Upper lobe of left lung (tissue), 6 donors: ENCODE results near the gene ADAMTS2. TPM values are rescaled to one million over a fixed set of nuclear protein-coding genes. Genes with fewer than 3 reads are reported as not detected.
A peak's percentile ranks its signal among the peaks of the same experiment; 100 is the strongest.

Experiments used
- ATAC-seq, 2 donors: fragments of 200-7000 bp; cut with Tn5 transposase; one replicate each; pipeline ENCODE4 v1.9.1; 2022; ENCODE audit warnings: mild to moderate bottlenecking in 2 of 2, moderate library complexity in 2 of 2; ENCODE audit not compliant: low FRiP score in 2 of 2
- DNase-seq, 2 donors: peaks; one replicate each; pipeline ENCODE4 v3.0.0-alpha.2; 2019 to 2020
- H3K27ac ChIP-seq, 4 donors: fragments of 200-600 bp; sonication (generic); one replicate each; pipeline ENCODE4 v1.5.1; 2016 to 2019
- H3K27me3 ChIP-seq, 4 donors: fragments of 200-600 bp; sonication (generic); one replicate each; pipeline ENCODE4 v1.5.1; 2017 to 2019
- H3K36me3 ChIP-seq, 4 donors: fragments of 200-600 bp; sonication (generic); one replicate each; pipeline ENCODE4 v1.5.1; 2016 to 2019
- H3K4me1 ChIP-seq, 4 donors: fragments of 200-600 bp; sonication (generic); one replicate each; pipeline ENCODE4 v1.5.1; 2018 to 2019
- H3K4me3 ChIP-seq, 4 donors: fragments of 200-600 bp; sonication (generic); one replicate each; pipeline ENCODE4 v1.5.1; 2017 to 2019; ENCODE audit warnings: mild to moderate bottlenecking in 2 of 4, moderate library complexity in 1 of 4
- H3K9me3 ChIP-seq, 4 donors: fragments of 200-600 bp; sonication (generic); one replicate each; pipeline ENCODE4 v1.5.1; 2018 to 2019
- CTCF ChIP-seq, 6 experiments: fragments of 450-650 bp in 4 of 6; fragments of 200-600 bp in 2 of 6; sonication (generic) in 2 of 6; IDR thresholded peaks; one replicate each; pipeline ENCODE4 v1.5.1; 2016 to 2019; ENCODE audit warnings: antibody characterized with exemption in 6 of 6
- EP300 ChIP-seq, 4 donors: sonication (generic); formaldehyde crosslinking; IDR thresholded peaks; one replicate each; pipeline ENCODE4 v1.5.1; 2017; ENCODE audit warnings: antibody characterized with exemption in 4 of 4, control low read depth in 2 of 4
- POLR2A ChIP-seq, 4 donors: fragments of 450-650 bp; IDR thresholded peaks; one replicate each; pipeline ENCODE4 v1.5.1; 2016 to 2017; ENCODE audit warnings: antibody characterized with exemption in 4 of 4, mild to moderate bottlenecking in 2 of 4
- POLR2AphosphoS5 ChIP-seq, 2 donors: sonication (generic); formaldehyde crosslinking; IDR thresholded peaks; one replicate each; pipeline ENCODE4 v1.5.1; 2017; ENCODE audit warnings: antibody characterized with exemption in 2 of 2
- WGBS, 2 donors: methylation state at CpG; one replicate each; pipeline ENCODE4 v1.1.5; 2017 to 2018; 5-methylcytosine and 5-hydroxymethylcytosine counted together
- total RNA-seq, 6 donors: library from RNA; depleted of rRNA in 4 of 6; stranded (reverse); fragments of >200 nt in 4 of 6; gene quantifications; one replicate each; pipeline versions ENCODE4 v1.1.0 to v1.2.1, GENCODE V29; 2016 to 2021
- donor health status: DM: no; HTN: no; CAD: no; lungs with moderate emphysema.
- donor health status: DM: no; HTN: yes; CAD: no; lungs with severe emphysema.

The ADAMTS2 gene
- total RNA-seq, 6 donors from 2014 or later: 10.0 to 114 (median 25.7) TPM

DNA sequence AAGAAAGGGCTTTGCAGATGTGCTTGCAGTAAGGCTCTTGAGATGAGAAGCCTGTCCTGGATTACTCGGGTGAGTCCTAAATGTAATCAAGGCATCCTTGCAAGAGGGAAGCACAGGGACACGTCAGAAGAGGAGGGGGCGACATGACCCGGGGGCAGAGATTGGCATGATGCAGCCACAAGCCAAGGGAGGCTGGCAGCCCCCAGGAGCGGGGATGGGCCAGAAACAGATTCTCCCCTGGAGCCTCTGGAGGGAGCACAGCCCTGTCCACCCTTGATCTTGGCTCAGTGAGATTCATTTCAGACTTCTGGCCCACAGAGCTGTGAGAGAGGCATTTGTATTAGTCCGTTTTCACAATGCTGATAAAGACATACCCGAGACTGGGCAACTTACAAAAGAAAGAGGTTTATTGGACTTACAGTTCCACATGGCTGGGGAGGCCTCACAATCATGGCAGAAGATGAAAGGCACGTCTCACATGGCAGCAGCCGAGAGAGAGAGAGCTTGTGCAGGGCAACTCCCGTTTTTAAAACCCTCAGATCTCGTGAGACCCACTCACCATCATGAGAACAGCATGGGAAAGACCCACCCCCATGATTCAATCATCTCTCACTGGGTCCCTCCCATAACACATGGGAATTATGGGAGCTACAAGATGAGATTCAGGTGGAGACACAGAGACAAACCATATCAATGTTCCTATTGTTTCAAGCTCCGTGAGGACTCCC lies 76.1 kb downstream of the ADAMTS2 start:
- DNase-seq (peak in 1 of 2 donors; percentile 8), ATAC-seq (no peak)
- 77 to 80% methylated on average over 12 of the region's 12 CpGs for WGBS, 2 donors
- Histone ChIP-seq H3K9me3 (no peaks in the 10 kb centered on the region), H3K36me3 (no peaks in the 10 kb centered on the region), H3K27ac (peak overlapping the region; percentile 31 to 83 (median 70)), H3K4me3 (no peak overlapping the region), H3K27me3 (no peaks in the 10 kb centered on the region), H3K4me1 (peaks cover 20 to 31% (median 25%) of the 10 kb centered on the region in 4 donors)
- TF ChIP-seq POLR2AphosphoS5 (IDR thresholded peaks at IDR 0.05) (no peak), EP300 (IDR thresholded peaks at IDR 0.05) (no peak), CTCF (IDR thresholded peaks at IDR 0.05) (no peak), POLR2A (IDR thresholded peaks at IDR 0.05) (no peak)

GRCh38 chr5:179268399-179268952 lies 76.8 kb downstream of the ADAMTS2 start:
- H3K27me3 ChIP-seq: no peaks in the 10 kb centered on the region
- H3K4me3 ChIP-seq: no peak overlapping the region
- H3K27ac ChIP-seq: peak overlapping the region in 1 of 4 donors; percentile 83
- no peaks in the 10 kb centered on the region for H3K9me3 ChIP-seq
- WGBS, 2 donors: 80 to 85% methylated on average over 8 to 16 of the region's 16 CpGs
- TF ChIP-seq POLR2A (IDR thresholded peaks at IDR 0.05) (no peak), POLR2AphosphoS5 (IDR thresholded peaks at IDR 0.05) (no peak), CTCF (IDR thresholded peaks at IDR 0.05) (no peak), EP300 (IDR thresholded peaks at IDR 0.05) (no peak)
- DNase-seq: peak; percentile 19 to 58
- peaks cover 20 to 31% (median 25%) of the 10 kb centered on the region in 4 donors for H3K4me1 ChIP-seq
- no peak for ATAC-seq
- H3K36me3 ChIP-seq: no peaks in the 10 kb centered on the region

GRCh38 chr5:179267671-179268083 lies 77.6 kb downstream of the ADAMTS2 start:
- Histone ChIP-seq H3K4me3 (no peak overlapping the region), H3K27me3 (no peaks in the 10 kb centered on the region), H3K36me3 (no peaks in the 10 kb centered on the region), H3K27ac (no peak overlapping the region), H3K4me1 (peaks cover 20 to 26% (median 25%) of the 10 kb centered on the region in 4 donors), H3K9me3 (no peaks in the 10 kb centered on the region)
- 65 to 73% methylated on average over 7 to 9 of the region's 10 CpGs for WGBS, 2 donors
- ATAC-seq (no peak), DNase-seq (peak in 1 of 2 donors; percentile 15)
- no peak for TF ChIP-seq POLR2AphosphoS5 (IDR thresholded peaks at IDR 0.05)
- no peak for TF ChIP-seq EP300 (IDR thresholded peaks at IDR 0.05)
- TF ChIP-seq POLR2A (IDR thresholded peaks at IDR 0.05): no peak
- no peak for TF ChIP-seq CTCF (IDR thresholded peaks at IDR 0.05)

GRCh38 chr5:179267071-179267670 lies 78.1 kb downstream of the ADAMTS2 start:
- DNase-seq (peak; percentile 17 to 79), ATAC-seq (no peak)
- Histone ChIP-seq H3K27ac (peak overlapping the region; percentile 60 to 76 (median 70)), H3K36me3 (no peaks in the 10 kb centered on the region), H3K9me3 (no peaks in the 10 kb centered on the region), H3K4me3 (no peak overlapping the region), H3K27me3 (no peaks in the 10 kb centered on the region), H3K4me1 (peaks cover 19 to 26% (median 25%) of the 10 kb centered on the region in 4 donors)
- 74% methylated on average over 14 of the region's 17 CpGs; no CpG with 5 or more reads in 1 of the 2 donors for WGBS, 2 donors
- TF ChIP-seq POLR2AphosphoS5 (IDR thresholded peaks at IDR 0.05) (no peak), EP300 (IDR thresholded peaks at IDR 0.05) (no peak), POLR2A (IDR thresholded peaks at IDR 0.05) (no peak), CTCF (IDR thresholded peaks at IDR 0.05) (no peak)
